Measurements from ENCODE around the gene ALOXE3. TPM values are rescaled to one million over a fixed set of nuclear protein-coding genes. Genes with fewer than 3 reads are reported as not detected.

The ALOXE3 gene
- total RNA-seq, 2 donors from 2014 or later = 0.20 TPM; not detected in 1

DNA sequence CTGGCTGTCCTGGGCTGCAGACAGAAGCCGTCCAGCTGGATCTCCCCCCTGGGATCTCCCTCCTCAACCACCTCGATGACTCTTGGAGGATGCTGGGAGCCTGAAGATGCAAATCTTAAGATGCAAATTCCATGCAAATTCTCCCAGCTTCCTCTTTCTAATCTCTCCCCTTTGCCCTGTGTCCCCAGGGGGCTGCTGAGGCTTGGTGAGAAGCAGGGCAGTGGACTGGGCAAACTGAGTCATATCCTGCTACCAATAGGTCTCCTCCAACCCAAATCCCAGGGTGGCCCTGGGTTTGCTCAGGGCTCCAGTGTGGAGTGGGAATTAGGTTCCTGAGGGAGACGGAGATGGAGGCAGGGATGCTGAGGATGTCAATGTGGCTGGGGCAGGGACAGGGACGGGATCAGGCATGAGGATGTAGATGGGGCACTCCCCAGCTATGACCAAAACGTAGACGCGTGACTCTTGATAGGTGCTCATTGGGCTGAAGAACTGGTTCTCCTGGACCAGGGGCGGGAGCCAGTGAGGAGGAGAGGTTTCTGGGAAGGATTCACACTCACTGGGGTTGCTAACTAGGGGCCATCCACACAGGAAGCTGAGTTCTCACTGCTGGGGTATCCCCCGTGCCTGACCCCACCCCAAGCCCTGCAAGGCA lies 27.2 kb downstream of the ALOXE3 start:
- H3K4me1 ChIP-seq = no peaks in the 10 kb centered on the region
- no peak overlapping the region for H3K27ac ChIP-seq
- H3K27me3 ChIP-seq = no peaks in the 10 kb centered on the region
- no peaks in the 10 kb centered on the region for H3K36me3 ChIP-seq
- DNase-seq (ENCODE audit: low spot score) = no peak
- no peaks in the 10 kb centered on the region for H3K9me3 ChIP-seq
- no peak overlapping the region for H3K4me3 ChIP-seq
- TF ChIP-seq, protein P1, sequence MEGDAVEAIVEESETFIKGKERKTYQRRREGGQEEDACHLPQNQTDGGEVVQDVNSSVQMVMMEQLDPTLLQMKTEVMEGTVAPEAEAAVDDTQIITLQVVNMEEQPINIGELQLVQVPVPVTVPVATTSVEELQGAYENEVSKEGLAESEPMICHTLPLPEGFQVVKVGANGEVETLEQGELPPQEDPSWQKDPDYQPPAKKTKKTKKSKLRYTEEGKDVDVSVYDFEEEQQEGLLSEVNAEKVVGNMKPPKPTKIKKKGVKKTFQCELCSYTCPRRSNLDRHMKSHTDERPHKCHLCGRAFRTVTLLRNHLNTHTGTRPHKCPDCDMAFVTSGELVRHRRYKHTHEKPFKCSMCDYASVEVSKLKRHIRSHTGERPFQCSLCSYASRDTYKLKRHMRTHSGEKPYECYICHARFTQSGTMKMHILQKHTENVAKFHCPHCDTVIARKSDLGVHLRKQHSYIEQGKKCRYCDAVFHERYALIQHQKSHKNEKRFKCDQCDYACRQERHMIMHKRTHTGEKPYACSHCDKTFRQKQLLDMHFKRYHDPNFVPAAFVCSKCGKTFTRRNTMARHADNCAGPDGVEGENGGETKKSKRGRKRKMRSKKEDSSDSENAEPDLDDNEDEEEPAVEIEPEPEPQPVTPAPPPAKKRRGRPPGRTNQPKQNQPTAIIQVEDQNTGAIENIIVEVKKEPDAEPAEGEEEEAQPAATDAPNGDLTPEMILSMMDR (IDR thresholded peaks at IDR 0.05) = no peak

DNA sequence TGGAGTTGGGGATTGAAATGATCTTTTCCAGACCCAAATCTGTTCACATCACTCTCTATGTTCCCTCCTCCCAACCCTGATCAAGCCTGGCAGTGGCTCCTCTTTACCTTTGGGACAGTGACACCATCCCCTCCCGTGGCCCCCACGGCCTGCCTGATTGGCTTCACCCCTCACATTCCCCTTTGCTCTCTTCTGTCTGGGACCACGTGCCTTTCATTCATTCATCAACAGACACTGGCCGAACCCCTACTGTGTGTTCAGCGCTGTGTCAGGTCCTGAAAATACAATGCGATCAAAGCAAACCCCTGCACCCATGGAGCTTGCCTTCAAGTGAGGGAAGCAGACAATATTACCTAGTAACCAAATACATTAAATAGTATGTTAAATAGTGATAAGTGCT lies 28.6 kb downstream of the ALOXE3 start:
- Histone ChIP-seq H3K27ac (no peak overlapping the region), H3K4me3 (no peak overlapping the region), H3K9me3 (no peaks in the 10 kb centered on the region), H3K27me3 (no peaks in the 10 kb centered on the region), H3K4me1 (no peaks in the 10 kb centered on the region), H3K36me3 (no peaks in the 10 kb centered on the region)
- no peak for DNase-seq (ENCODE audit: low spot score)
- TF ChIP-seq, protein P1 (IDR thresholded peaks at IDR 0.05) = no peak

GRCh38 chr17:8087952-8088230 lies 30.4 kb downstream of the ALOXE3 start:
- no peaks in the 10 kb centered on the region for H3K27me3 ChIP-seq
- H3K27ac ChIP-seq = no peak overlapping the region
- no peaks in the 10 kb centered on the region for H3K9me3 ChIP-seq
- TF ChIP-seq, protein P1 (IDR thresholded peaks at IDR 0.05) = no peak
- DNase-seq (ENCODE audit: low spot score) = no peak
- H3K36me3 ChIP-seq = no peaks in the 10 kb centered on the region
- no peaks in the 10 kb centered on the region for H3K4me1 ChIP-seq
- no peak overlapping the region for H3K4me3 ChIP-seq

DNA sequence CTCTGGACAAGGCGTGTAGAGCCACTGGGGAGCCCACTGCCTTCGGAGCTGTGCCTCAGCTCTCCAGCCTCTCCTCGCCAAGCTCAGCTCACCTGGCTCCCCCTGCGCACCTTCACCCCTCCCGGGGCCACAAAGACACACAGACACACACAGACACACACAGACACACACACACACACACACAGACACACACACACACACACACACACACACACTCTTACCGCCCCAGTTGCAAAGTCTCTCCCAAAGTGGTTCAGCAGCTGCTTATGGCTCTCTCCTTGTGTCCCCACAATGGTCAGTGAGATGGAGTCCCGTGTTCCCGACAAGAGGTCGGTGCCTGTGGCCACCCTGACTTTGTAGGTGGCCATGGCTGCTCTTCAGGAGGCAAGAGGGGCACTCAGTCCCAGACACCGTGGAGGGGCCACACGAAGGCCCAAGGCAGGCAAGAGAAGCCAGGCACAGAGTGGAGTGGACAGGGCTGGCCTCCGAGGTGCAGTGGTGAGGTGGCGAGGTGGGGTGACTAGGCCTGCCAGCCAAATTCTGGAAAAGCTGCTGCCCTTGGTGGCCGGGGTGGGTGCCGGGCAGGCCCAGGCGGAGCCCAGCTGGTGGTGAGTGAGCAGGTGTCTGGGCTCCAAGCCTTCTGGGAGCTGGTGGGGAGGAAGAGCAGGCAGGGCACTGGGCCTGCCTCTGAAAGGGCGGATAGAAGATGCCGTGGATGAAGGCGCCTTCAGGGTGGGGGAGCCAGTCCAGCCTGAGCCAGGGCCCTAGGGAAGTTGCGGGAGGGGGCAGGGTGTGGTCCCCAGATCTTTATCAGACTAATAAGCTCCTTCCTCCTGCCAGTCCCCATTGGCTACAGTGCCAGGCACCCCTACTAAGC lies 31.0 kb downstream of the ALOXE3 start, which contains the start of gene ALOX12B:
Gene ALOX12B (minus strand): TSS at position 642 of the 877 bp plus-strand sequence. CDS start 274 bp downstream, at position 368.
- Histone ChIP-seq H3K4me3 (no peak within 1 kb of the TSS), H3K27me3 (no peaks in the 10 kb centered on the region), H3K9me3 (no peaks in the 10 kb centered on the region), H3K36me3 (no peaks in the 10 kb centered on the region), H3K4me1 (no peaks in the 10 kb centered on the region), H3K27ac (no peak within 1 kb of the TSS)
- TF ChIP-seq, protein P1 (IDR thresholded peaks at IDR 0.05) = no peak
- DNase-seq (ENCODE audit: low spot score) = no peak

DNA sequence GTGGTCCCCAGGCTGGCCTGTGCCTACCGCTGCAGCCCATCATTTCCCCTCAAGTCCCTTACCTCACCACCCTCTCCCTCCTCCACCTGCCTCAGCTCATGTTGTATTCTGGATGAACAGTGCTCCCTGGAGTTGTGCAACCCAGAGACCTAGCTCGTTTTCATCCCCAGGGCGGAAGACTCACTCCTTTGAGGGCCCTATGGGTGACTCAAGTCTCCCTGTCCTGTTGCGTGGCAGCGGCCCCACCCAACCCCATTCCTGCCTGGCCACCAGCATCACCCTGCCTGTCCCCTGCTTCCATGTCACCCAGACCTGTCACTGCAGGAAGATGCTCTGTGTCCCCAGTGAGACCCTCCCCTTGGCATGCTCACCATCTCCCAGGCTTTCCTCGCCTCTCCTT lies 34.1 kb downstream of the ALOXE3 start:
- no peaks in the 10 kb centered on the region for H3K36me3 ChIP-seq
- peaks cover 0 to 2% of the 10 kb centered on the region in 2 donors for H3K27me3 ChIP-seq
- no peak for DNase-seq (ENCODE audit: low spot score)
- no peak overlapping the region for H3K4me3 ChIP-seq
- H3K27ac ChIP-seq = no peak overlapping the region
- TF ChIP-seq, protein P1 (IDR thresholded peaks at IDR 0.05) = no peak
- peaks cover 0 to 11% of the 10 kb centered on the region in 2 donors for H3K4me1 ChIP-seq
- no peaks in the 10 kb centered on the region for H3K9me3 ChIP-seq
